GM18517 (cell line): Measurements from ENCODE around the gene DNAH11.
"Not testable (repeated sequence)": the region's sequence is repeated elsewhere in the genome, so short reads cannot be mapped to it uniquely, and the experiment has no call there.

Experiments used
- ATAC-seq: cut with Tn5 transposase; IDR thresholded peaks from one replicate; pipeline ENCODE4 v1.9.1; 2021; ENCODE audit warnings: mild to moderate bottlenecking, moderate library complexity; ENCODE audit not compliant: unreplicated experiment

Gene DNAH11

GRCh38 chr7:21768279-21768678 lies 225.4 kb downstream of the DNAH11 start:
- no peak for ATAC-seq

DNA sequence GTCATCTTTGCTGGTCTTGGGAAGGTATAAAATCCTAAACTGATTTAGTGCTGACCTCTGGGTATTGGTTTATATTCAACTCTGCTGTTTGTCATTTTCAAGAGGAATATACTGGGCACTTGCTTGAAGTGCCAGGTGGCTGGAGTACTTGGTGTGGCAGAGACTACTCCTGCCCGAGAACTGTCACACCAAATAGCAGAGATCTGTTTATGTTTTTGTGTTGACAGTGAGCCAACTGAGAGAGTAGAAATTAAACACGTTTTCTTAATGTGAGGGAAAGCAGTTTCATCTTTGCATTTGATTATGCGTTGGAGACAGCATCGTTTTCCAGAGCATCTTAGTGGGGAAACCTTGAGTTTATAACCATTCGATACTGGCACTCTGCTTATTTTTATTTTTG lies 228.4 kb downstream of the DNAH11 start:
- no peak for ATAC-seq

GRCh38 chr7:21771906-21772610 lies 229.2 kb downstream of the DNAH11 start:
- no peak for ATAC-seq

DNA sequence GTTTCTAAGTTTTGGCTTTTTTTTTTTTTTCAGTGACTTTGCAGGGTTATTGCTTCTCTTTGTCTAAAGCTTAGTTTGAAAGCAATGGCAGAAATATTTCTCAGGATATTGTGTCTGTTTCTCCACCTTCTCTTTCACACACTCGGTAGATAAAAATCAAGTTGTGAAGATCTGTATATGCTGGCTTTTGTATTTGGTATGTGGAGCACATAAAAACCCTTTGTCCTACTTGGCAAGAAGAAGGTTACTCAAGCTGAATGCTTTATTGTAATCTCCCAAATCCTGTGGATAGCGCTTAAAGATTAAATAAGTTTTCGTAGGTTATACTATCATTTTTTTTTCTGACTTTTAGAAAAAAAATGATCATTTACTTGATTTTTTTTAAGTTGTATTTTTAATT lies 230.5 kb downstream of the DNAH11 start:
- ATAC-seq = no peak

DNA sequence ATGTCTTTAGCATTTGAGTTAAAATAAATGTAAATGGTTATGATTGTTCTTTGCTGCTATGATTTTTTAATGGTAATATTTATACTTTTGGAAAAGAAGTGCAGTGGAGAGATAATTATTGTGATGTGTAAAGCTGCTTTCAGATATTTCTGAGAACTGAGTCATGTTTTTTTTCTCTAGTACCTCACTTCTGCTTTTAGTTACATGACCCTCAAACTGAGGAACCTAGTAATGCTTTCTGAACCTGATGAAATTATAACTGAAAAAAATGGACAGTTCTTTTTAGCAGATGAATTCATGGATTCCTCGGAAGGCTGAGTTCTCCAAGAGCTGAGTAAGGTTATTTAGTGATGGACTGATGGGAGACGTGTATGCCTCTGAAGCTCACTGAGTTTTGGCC lies 235.1 kb downstream of the DNAH11 start:
- ATAC-seq = no peak

GRCh38 chr7:21778953-21779352 lies 236.1 kb downstream of the DNAH11 start:
- no peak for ATAC-seq

DNA sequence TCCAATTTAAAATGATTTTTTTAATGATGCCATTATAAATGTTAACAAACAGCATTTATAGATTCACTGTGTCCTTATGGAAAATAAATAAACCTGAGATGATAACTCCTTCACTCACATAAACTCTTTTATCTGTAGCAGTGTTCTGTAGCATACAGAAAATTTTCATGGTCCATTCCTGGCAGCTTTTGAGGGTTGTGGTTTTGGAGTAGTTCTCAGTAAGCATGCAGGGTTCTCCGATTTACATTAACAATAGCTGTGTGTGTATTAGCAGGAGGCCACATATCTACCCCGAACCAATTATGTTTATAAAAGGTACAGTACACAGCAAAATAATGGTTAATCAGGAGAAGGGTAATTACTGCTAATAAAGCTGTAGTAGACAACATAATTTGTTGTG lies 240.2 kb downstream of the DNAH11 start:
- no peak for ATAC-seq

- ATAC-seq = no peak
Observed at GRCh38 chr7:21784989-21785388, 242.2 kb downstream of the DNAH11 start.

DNA sequence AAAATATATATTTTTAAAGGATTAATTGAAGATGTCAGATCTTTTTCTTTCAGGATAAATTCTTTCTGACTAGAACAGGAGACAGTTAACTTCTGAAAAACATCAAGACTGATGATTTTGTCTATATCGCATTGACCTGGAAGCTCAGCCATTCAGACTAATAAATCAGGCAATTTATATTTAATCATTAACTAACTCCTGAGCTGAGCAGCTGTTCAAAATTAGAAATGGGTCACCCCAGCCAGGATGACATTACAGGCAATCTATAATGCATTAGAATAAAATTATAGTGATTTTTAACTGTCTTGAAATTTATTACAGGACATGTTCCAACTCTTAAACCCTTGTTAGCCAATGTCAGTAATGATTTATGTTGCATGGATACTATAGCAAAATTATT lies 263.0 kb downstream of the DNAH11 start:
- ATAC-seq = no peak

DNA sequence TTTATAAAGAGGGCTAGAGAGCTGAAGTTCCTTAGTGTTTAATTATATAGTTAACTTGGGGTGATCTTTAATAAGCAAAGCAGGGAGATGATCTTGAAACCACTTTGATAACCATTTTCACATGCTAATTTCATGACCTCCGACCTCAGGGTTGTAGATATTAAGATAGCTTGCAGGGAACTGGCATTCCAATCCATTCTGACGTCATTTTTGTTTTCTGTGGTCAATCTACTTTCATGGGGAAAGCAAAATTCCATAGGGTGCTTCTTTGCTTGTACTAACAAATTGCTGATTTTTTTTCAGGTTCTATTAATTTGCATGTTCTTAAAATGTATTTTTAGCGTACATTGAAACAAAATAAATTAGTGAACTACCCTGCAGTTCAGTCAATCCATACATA lies 263.5 kb downstream of the DNAH11 start:
- ATAC-seq = no peak

DNA sequence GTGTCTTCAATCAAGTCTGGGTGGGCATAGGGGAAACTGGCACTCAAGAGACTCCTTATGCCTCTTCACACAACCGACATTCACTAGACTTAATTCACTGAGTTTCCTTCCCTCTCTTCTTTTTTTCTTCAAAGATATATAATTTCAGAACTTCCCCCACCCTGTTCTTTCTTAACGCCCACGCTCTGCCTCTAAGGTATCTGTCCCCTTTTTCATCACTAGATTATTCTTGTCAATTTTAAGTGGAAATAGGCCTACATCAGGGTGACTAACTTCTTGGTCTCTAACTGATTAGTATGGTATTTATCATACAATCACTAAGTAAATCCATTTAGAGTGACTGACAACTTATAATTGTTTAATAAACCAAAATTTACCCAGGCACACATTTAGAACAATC lies 276.2 kb downstream of the DNAH11 start:
- ATAC-seq = no peak

- ATAC-seq = no peak
Observed at GRCh38 chr7:21828841-21829240, 286.0 kb downstream of the DNAH11 start.

DNA sequence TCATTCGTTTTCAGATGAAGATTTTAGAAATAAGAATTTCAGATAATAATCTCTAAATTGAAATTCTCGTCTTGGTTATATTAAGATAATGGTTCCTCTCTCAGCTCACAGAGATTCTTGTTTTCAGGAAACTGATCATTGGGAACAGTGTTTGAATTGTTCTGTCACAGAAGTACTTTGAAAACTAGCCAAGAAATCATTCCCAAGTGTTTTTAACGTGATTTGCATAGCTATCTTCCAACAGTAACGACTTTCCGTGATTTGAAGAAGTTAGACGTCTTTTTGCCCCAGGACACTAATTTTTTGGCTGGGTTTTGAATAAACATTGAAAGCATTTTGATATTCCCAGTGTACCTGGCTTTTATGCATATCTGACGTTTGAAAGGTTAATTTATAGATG lies 286.9 kb downstream of the DNAH11 start:
- ATAC-seq = no peak

DNA sequence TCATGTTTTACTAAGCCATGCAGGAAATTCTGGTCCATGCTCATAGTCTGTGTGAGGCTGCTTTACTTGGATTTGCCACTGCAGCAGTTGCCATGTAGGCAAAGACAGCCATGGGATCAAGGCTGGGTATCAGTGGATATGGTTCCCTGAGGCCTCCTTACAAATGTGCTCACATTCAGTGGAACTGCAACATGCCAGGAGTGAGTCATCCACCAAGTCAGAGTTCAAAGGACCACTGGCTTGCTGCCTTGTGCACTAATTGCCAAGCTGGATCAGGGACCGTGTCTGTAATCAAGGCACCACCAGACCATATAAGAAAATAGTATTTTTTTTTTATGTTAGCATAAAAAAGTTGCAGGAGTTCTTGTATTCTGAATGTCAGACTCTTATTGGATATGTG lies 301.9 kb downstream of the DNAH11 start:
- ATAC-seq = no peak

DNA sequence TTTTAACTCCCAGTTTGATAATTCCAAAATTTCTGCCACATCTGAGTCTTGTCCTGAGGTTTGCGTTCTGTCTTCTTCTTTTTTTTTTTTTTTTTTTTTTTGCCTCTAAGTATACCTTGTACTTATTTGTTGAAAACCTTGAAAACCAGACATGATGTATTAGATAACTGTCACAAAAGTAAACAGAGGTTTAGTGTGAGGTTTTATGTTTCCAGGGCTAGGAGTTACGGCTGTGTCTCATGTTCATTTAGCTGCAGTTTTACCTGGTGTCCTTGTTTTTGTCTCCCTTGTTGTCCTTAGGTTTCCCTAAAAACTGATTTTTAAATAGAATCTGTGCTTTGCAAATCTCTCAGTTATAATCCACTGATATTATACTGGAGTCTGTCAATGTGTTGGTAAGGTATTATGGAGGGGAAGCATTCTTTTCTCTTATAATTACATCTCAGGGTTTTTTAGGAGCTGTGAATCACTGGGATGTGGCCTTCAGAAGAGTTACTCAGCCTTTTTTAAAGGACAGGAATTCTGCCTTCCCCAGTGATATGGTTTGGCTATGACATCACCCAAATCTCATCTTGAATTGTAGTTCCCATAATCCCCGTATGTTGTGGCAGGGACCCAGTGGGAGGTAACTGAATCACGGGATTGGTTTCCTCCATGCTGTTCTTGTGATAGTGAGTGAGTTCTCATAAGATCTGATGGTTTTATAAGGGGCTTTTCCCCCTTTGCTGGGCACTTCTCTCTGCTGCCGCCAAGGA lies 307.9 kb downstream of the DNAH11 start:
- no peak for ATAC-seq

- no peak for ATAC-seq
Observed at GRCh38 chr7:21851559-21851967, 308.7 kb downstream of the DNAH11 start.

- ATAC-seq = not testable (repeated sequence)
Observed at GRCh38 chr7:21865631-21866204, 322.9 kb downstream of the DNAH11 start.

DNA sequence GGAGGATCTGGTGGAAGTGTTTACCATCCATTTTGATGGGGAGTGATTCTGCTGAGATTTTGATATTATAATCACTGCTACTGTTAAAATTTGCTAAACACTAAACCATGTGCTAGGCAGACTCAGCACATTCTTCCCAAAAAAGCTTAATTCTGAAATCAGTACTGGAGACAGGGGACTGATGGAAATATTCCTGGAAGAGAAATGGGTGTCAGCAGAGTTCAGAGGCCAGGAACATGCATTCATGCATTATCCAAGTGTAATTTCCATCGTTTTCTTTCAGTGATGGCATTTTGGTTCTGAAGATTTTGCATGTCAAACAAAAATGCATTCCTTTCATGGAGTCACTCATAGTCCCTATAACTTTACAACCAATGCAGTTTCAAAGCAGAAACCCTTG lies 323.9 kb downstream of the DNAH11 start:
- no peak for ATAC-seq

DNA sequence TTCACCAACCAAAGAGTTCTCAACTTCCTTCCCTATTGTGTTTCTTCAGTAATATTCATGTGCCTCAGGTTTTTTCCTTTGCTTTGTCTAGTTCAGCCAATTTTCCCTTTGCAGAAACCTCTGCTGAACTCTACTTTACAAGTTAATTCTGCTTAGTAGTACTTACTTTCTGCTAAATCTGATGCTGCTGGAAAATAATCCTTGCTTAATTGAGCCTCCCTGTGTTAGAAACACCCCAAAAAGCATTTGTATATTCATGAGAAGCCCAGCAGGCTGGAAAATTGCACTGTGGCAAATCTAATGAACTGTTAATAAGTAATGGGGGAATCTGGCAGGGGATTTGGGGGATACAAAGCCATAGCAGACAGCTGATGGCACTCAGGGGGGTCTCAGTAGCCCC lies 324.4 kb downstream of the DNAH11 start:
- ATAC-seq = no peak

DNA sequence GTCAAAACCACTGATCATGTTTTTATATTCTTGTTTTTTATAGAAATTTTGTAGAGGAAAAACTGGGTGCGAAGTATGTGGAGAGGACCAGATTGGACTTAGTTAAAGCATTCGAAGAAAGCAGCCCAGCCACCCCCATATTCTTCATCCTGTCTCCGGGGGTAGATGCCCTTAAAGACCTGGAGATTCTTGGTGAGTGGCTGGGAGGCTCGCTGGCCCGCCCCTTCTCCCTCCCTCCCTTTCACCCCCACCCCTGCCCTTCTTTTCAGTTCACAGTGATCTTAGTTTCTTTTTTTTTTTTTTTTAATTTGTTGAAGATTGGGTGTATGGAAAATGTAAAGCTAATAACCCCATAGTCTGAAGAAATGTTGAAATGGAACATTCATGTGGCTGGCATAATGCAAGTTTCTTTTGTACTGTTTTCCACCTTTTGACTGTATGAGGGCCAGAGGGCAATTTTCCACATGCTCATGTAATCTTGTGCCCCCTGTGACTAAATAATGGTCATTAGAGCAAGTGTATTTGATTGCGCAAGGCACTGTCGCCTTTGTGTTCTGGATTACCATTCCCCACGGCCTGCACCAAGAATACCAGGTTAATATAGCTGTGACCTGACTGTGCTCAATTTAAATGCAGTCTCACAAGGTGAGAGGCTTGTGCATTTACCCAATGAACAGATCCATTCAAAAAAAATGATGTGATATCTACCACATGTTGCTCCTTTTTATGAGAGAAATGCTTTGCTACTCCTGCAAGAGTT lies 325.2 kb downstream of the DNAH11 start:
- ATAC-seq = no peak

GRCh38 chr7:21868576-21868850 lies 325.7 kb downstream of the DNAH11 start:
- no peak for ATAC-seq
